ENCODE data around the gene BBS2. TPM values are rescaled to one million over a fixed set of nuclear protein-coding genes. Genes with fewer than 3 reads are reported as not detected.

Gene BBS2
- total and polyA plus RNA-seq, 9 of the 15 experiments (the other 6 are each of a cell fraction or from before 2014, with no cell fraction given), result 4.2 to 22.7 (median 10.2) TPM

- TF ChIP-seq TAF1 (IDR thresholded peaks at IDR 0.05; ENCODE audit: control insufficient read depth, extremely low read depth, insufficient read depth, low read length, severe bottlenecking) (peak; percentile 79), POLR2G (IDR thresholded peaks at IDR 0.05; ENCODE audit: low read depth, low read length) (peak; percentile 94), ZNF395 (CRISPR knock-in tag; IDR thresholded peaks at IDR 0.05) (peak; percentile 91), DDX20 (tag; IDR thresholded peaks at IDR 0.05; ENCODE audit: low read depth) (no peak), ZNF76 (CRISPR knock-in tag; IDR thresholded peaks at IDR 0.05; ENCODE audit: borderline replicate concordance) (0 out of 2 replicates have a peak, but pooled peaks have one; percentile 56), FOXK2 (conservative IDR thresholded peaks at IDR 0.05 in 1 of 2, IDR thresholded peaks at IDR 0.05 in 1 of 2; ENCODE audit: low read depth in 2 of 2) (peak; percentile 80 to 84; a peak in 3 of 4 replicates), NCOA6 (IDR thresholded peaks at IDR 0.05) (no peak), SRSF1 (IDR thresholded peaks at IDR 0.05; ENCODE audit: low read depth, low read length) (no peak), TEAD1 (CRISPR knock-in tag; IDR thresholded peaks at IDR 0.05) (peak in 1 of 2 experiments; percentile 79; a peak in 2 of 4 replicates), SIN3A (IDR thresholded peaks at IDR 0.05; ENCODE audit: borderline replicate concordance in 2 of 2, control insufficient read depth in 1 of 2, low read depth in 2 of 2, low read length in 2 of 2) (peak in 1 of 2 experiments; percentile 33; a peak in 2 of 4 replicates), KDM1A (IDR thresholded peaks at IDR 0.05) (no peak), REST (IDR thresholded peaks at IDR 0.05; ENCODE audit: borderline replicate concordance) (no peak), REST (CRISPR knock-in tag; IDR thresholded peaks at IDR 0.05; ENCODE audit: low read depth) (no peak), ZNF436 (CRISPR knock-in tag; IDR thresholded peaks at IDR 0.05) (no peak)
These were observed 68.7 kb downstream of the BBS2 start, which contains the start of the genes NUDT21 and OGFOD1 (continued) for GRCh38 chr16:56450986-56451752.

Data from K562 (cell line).